Neural progenitor cell (in vitro differentiated cells): Measurements from ENCODE around the gene MED19.

Source experiments
- EZH2 ChIP-seq: fragments of 200-600 bp; sonication (generic); IDR thresholded peaks from 2 replicates; pipeline ENCODE4 v1.6.1; 2017; ENCODE audit warnings: antibody characterized with exemption, mild to moderate bottlenecking, moderate library complexity
- EZH2phosphoT487 ChIP-seq: fragments of 200-600 bp; sonication (generic); IDR thresholded peaks from 2 replicates; pipeline ENCODE4 v1.6.1; 2017; ENCODE audit warnings: antibody characterized with exemption

DNA sequence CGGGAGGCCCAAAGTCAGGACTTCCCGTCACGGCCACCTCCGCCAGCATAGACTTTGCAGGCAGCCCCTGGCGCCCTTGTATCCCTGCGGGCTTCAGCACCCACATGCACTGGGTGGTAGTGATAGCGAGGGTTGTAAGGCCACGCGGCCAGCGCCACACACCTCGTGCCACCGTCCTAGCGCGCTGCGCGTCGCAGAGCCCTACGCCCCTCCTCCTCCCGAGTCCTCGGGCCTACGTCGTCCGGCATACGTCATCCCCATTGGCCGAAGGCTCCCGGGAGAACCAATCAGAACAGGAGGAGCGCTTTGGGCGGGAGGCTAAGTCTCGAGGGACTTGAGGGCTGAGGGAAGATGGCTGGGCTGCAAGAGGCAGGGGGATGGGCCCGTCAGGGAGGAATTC is 40.9 kb upstream of the MED19 start:
- TF ChIP-seq EZH2phosphoT487 (no peak), EZH2 (no peak)
